GM12892 (cell line): ENCODE results near the gene ACADVL.
"Not testable (repeated sequence)": the region's sequence is repeated elsewhere in the genome, so short reads cannot be mapped to it uniquely, and the experiment has no call there.

ENCODE experiments used
- DNase-seq: peaks from one replicate; pipeline ENCODE4 v3.0.0; 2011; ENCODE audit not compliant: insufficient read length
- FAIRE-seq: peaks from 2 replicates; lab custom pipeline; 2011; peaks lifted over from hg19 to GRCh38; lab: Jason Lieb, UNC
- POLR2A ChIP-seq: IDR thresholded peaks from 2 replicates; pipeline ENCODE4 v1.6.1; 2011; ENCODE audit warnings: low read depth, low read length, control low read depth
- POLR2AphosphoS5 ChIP-seq: IDR thresholded peaks from 2 replicates; pipeline ENCODE4 v1.6.1; 2011; ENCODE audit warnings: low read depth, low read length, control low read depth
- TAF1 ChIP-seq: IDR thresholded peaks from 2 replicates; pipeline ENCODE4 v1.6.1; 2011; ENCODE audit warnings: low read depth, mild to moderate bottlenecking, control low read depth, low read length, borderline replicate concordance

ACADVL gene

GRCh38 chr17:7178973-7179316 lies 40.8 kb upstream of the ACADVL start:
- no peak for DNase-seq
- TF ChIP-seq POLR2AphosphoS5 = no peak
- no peak for TF ChIP-seq POLR2A
- TF ChIP-seq TAF1 = no peak
- FAIRE-seq = no peak

GRCh38 chr17:7179317-7180254 lies 40.2 kb upstream of the ACADVL start, which contains the start of gene ASGR1:
Gene ASGR1, minus strand, starts transcription at chr17:7179370. Its CDS starts 807 bp downstream, at chr17:7178563.
- DNase-seq (no peak), FAIRE-seq (no peak)
- TF ChIP-seq POLR2A (no peak), TAF1 (no peak), POLR2AphosphoS5 (no peak)

GRCh38 chr17:7182101-7182500 lies 37.6 kb upstream of the ACADVL start:
- not testable (repeated sequence) for FAIRE-seq, DNase-seq

GRCh38 chr17:7183433-7184090 lies 36.2 kb upstream of the ACADVL start:
- no peak for TF ChIP-seq POLR2A
- TF ChIP-seq TAF1 = no peak
- no peak for TF ChIP-seq POLR2AphosphoS5

GRCh38 chr17:7184091-7184488 lies 35.6 kb upstream of the ACADVL start:
- no peak for DNase-seq
- no peak for TF ChIP-seq TAF1
- no peak for TF ChIP-seq POLR2AphosphoS5
- no peak for FAIRE-seq

More at GRCh38 chr17:7183433-7184090, 36.2 kb upstream of the ACADVL start:
- DNase-seq (no peak), FAIRE-seq (no peak)

- TF ChIP-seq POLR2AphosphoS5 (no peak), POLR2A (no peak), TAF1 (no peak)
- no peak for DNase-seq
- FAIRE-seq = no peak
These were observed 35.1 kb upstream of the ACADVL start for GRCh38 chr17:7184647-7185046.

- peak; percentile 31 for DNase-seq
- no peak for TF ChIP-seq POLR2A
- no peak for TF ChIP-seq POLR2AphosphoS5
- TF ChIP-seq TAF1 = no peak
- no peak for FAIRE-seq
These were observed 33.5 kb upstream of the ACADVL start for GRCh38 chr17:7186241-7186640.

GRCh38 chr17:7190276-7190917 lies 29.3 kb upstream of the ACADVL start:
- peak; percentile 13 for DNase-seq
- FAIRE-seq = no peak

GRCh38 chr17:7191069-7191468 lies 28.7 kb upstream of the ACADVL start:
- TF ChIP-seq POLR2A = no peak
- TF ChIP-seq TAF1 = no peak
- TF ChIP-seq POLR2AphosphoS5 = no peak
- DNase-seq (peak; percentile 17), FAIRE-seq (no peak)

More at GRCh38 chr17:7190276-7190917, 29.3 kb upstream of the ACADVL start:
- TF ChIP-seq POLR2A = no peak
- no peak for TF ChIP-seq POLR2AphosphoS5
- TF ChIP-seq TAF1 = no peak

GRCh38 chr17:7191571-7192270 lies 28.0 kb upstream of the ACADVL start:
- FAIRE-seq = peak; percentile 17
- TF ChIP-seq TAF1 = no peak
- no peak for TF ChIP-seq POLR2AphosphoS5
- TF ChIP-seq POLR2A = no peak
- peak; percentile 71 for DNase-seq

- DNase-seq = no peak
- no peak for FAIRE-seq
- no peak for TF ChIP-seq POLR2A
- no peak for TF ChIP-seq TAF1
- no peak for TF ChIP-seq POLR2AphosphoS5
These were observed 27.3 kb upstream of the ACADVL start for GRCh38 chr17:7192271-7192937.

GRCh38 chr17:7195971-7196370 lies 23.8 kb upstream of the ACADVL start:
- FAIRE-seq (no peak), DNase-seq (no peak)
- TF ChIP-seq TAF1 (no peak), POLR2AphosphoS5 (no peak), POLR2A (no peak)
